ENCODE results near the gene FAM174A. TPM values are rescaled to one million over a fixed set of nuclear protein-coding genes. Genes with fewer than 3 reads are reported as not detected.

FAM174A gene
- total RNA-seq, 1 donor from 2014 or later, result 35.9 TPM

DNA sequence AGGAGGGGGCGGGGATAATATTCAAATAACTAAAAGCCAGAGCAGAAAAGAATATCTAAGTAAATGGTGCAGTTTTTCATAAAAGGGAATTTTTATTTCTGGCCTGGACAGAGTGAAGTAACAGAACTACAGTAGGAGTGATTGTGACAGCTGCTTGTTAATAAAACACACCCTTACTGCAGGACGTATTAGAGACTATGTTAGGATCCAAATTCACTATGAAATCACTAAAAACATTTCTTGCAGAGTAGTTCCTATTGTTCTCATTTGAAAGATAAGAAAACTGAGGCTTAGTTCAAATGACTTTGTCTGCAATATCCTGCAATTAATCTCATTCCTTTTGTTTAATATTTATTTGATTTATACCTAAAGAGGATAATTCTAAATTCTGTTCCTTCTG, 39.5 kb downstream of the FAM174A start:
- no peak for DNase-seq (ENCODE audit: low read depth)
- TF ChIP-seq CTCF (conservative IDR thresholded peaks at IDR 0.05; ENCODE audit: low read depth, low read length), result no peak
- no peak overlapping the region for H3K4me3 ChIP-seq (ENCODE audit: low read depth, low read length)

GRCh38 chr5:100575815-100576214, 40.6 kb downstream of the FAM174A start:
- no peak for TF ChIP-seq CTCF (conservative IDR thresholded peaks at IDR 0.05; ENCODE audit: low read depth, low read length)
- no peak for DNase-seq (ENCODE audit: low read depth)

GRCh38 chr5:100576217-100576751, 41.1 kb downstream of the FAM174A start:
- TF ChIP-seq CTCF (conservative IDR thresholded peaks at IDR 0.05; ENCODE audit: low read depth, low read length), result no peak
- DNase-seq (ENCODE audit: low read depth), result no peak

More at GRCh38 chr5:100575815-100576214, 40.6 kb downstream of the FAM174A start:
- H3K4me3 ChIP-seq (ENCODE audit: low read depth, low read length), result no peak overlapping the region

DNA sequence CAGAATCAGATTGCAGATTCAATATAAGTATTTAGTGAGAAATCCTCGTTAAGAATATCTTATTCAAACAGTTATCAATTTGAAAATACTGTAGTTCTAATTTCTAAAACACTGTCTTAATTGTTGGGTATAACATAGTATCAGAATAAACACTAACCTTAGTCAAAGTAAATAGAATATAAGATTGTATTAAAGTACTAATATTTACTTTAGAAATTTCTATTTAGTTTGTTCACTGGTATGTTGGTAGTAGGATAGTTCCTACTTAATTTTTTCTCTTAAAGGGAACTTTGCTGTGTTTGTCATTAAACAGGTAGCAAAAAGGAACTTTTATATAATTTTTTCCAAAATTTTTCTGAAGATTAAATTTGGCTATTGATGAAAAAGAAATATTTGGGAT, 42.3 kb downstream of the FAM174A start:
- no peak overlapping the region for H3K4me3 ChIP-seq (ENCODE audit: low read depth, low read length)
- TF ChIP-seq CTCF (conservative IDR thresholded peaks at IDR 0.05; ENCODE audit: low read depth, low read length), result no peak

More at GRCh38 chr5:100576217-100576751, 41.1 kb downstream of the FAM174A start:
- no peak overlapping the region for H3K4me3 ChIP-seq (ENCODE audit: low read depth, low read length)

GRCh38 chr5:100584069-100584468, 48.9 kb downstream of the FAM174A start:
- TF ChIP-seq CTCF (conservative IDR thresholded peaks at IDR 0.05; ENCODE audit: low read depth, low read length), result no peak
- H3K4me3 ChIP-seq (ENCODE audit: low read depth, low read length), result no peak overlapping the region
- no peak for DNase-seq (ENCODE audit: low read depth)

More for the DNA sequence above, 42.3 kb downstream of the FAM174A start:
- no peak for DNase-seq (ENCODE audit: low read depth)

DNA sequence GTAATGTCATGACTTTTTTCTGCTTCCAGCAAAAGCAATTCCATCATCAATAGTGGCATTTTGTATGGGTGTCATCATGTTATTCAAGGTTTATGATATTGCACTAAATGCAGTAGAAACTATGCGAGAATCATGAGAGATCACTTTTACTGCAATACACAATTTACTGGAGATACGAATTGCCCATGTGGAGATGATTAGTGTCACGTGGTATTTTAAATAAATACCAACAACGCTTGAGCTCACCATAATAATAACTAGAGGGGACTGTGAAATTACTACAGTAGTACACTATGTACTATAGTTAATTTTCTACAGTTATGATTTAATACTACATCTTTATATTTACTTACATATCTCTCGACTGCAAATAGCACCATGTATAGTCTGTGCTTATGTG, 49.7 kb downstream of the FAM174A start:
- no peak for DNase-seq (ENCODE audit: low read depth)
- no peak for TF ChIP-seq CTCF (conservative IDR thresholded peaks at IDR 0.05; ENCODE audit: low read depth, low read length)
- no peak overlapping the region for H3K4me3 ChIP-seq (ENCODE audit: low read depth, low read length)

DNA sequence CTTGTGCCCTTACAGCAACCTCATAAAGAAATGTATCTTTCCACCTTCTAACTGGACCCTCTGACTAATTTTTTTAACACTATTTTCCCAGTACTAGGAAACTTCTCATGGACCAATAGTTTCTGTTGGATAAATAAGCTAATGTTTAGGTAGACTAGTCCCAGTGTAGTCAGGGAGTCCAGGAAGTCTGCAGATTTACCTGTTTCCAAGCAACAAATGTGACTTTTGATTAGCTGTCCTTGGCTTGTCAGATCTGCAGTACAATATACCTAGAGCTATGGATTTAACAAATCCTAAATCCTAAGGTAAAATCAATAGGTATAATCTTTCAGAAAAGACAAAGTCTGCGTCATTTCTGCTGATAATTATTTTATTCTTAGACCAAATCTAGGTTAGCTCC, 55.7 kb downstream of the FAM174A start:
- no peak for DNase-seq (ENCODE audit: low read depth)
- no peak for TF ChIP-seq CTCF (conservative IDR thresholded peaks at IDR 0.05; ENCODE audit: low read depth, low read length)
- H3K4me3 ChIP-seq (ENCODE audit: low read depth, low read length), result no peak overlapping the region
